Mesenteric fat pad (tissue), 1 donor: Measurements from ENCODE around the gene AMER2. TPM values are rescaled to one million over a fixed set of nuclear protein-coding genes. Genes with fewer than 3 reads are reported as not detected.

Experiments used
- total RNA-seq: library from RNA; stranded (reverse); fragmentation: NEBNext Ultra II Directional; extraction: Animal tissue kit (Norgen Biotek cat#: 25700); gene quantifications from one replicate; pipeline ENCODE4 v1.2.1, GENCODE V29; 2021
- donor health status: DM: yes; HTN: yes; CAD: no.

The AMER2 gene
- total RNA-seq, 1 donor from 2014 or later = 0.03 TPM

Other genes with a start within 250 kb of the AMER2 start
- 0.29 TPM for gene PABPC3, start 76.2 kb downstream of the AMER2 start, total RNA-seq
- 18.0 TPM for gene MTMR6, start 115.2 kb upstream of the AMER2 start, total RNA-seq
- 45.1 TPM for gene NUP58, start 129.3 kb upstream of the AMER2 start, total RNA-seq
- 0.10 TPM for gene ATP8A2, start 199.7 kb upstream of the AMER2 start, total RNA-seq